Suprapubic skin (tissue), 4 donors: ENCODE measurements around the gene WDFY1. TPM values are rescaled to one million over a fixed set of nuclear protein-coding genes. Genes with fewer than 3 reads are reported as not detected.

Source experiments
- DNase-seq, 2 donors: peaks; one replicate each; pipeline ENCODE4 v3.0.0-alpha.2; 2019; ENCODE audit warnings: low spot score in 2 of 2
- H3K27ac ChIP-seq: fragments of 200-600 bp; sonication (generic); one replicate; pipeline ENCODE4 v1.5.1; 2019
- H3K27me3 ChIP-seq: fragments of 200-600 bp; sonication (generic); one replicate; pipeline ENCODE4 v1.5.1; 2019
- H3K36me3 ChIP-seq: fragments of 200-600 bp; sonication (generic); one replicate; pipeline ENCODE4 v1.5.1; 2019
- H3K4me1 ChIP-seq: fragments of 200-600 bp; sonication (generic); one replicate; pipeline ENCODE4 v1.5.1; 2019
- H3K4me3 ChIP-seq: fragments of 200-600 bp; sonication (generic); one replicate; pipeline ENCODE4 v1.5.1; 2019; ENCODE audit warnings: mild to moderate bottlenecking
- H3K9me3 ChIP-seq: fragments of 200-600 bp; sonication (generic); one replicate; pipeline ENCODE4 v1.5.1; 2019
- CTCF ChIP-seq, 2 donors: fragments of 200-600 bp in 1 of 2; fragments of 450-650 bp in 1 of 2; sonication (generic) in 1 of 2; IDR thresholded peaks; one replicate each; pipeline ENCODE4 v1.5.1; 2016 to 2019; ENCODE audit warnings: antibody characterized with exemption in 2 of 2, mild to moderate bottlenecking in 1 of 2, moderate library complexity in 1 of 2
- EP300 ChIP-seq: sonication (generic); formaldehyde crosslinking; IDR thresholded peaks from one replicate; pipeline ENCODE4 v1.6.1; 2017; ENCODE audit warnings: antibody characterized with exemption
- POLR2A ChIP-seq, 2 donors: fragments of 450-650 bp; IDR thresholded peaks; one replicate each; pipeline ENCODE4 v1.6.1; 2017; ENCODE audit warnings: antibody characterized with exemption in 2 of 2, mild to moderate bottlenecking in 2 of 2, moderate library complexity in 2 of 2
- POLR2AphosphoS5 ChIP-seq, 3 donors: sonication (generic); formaldehyde crosslinking; IDR thresholded peaks; one replicate each; pipeline ENCODE4 v1.6.1; 2017; ENCODE audit warnings: antibody characterized with exemption in 3 of 3
- WGBS: methylation state at CpG from one replicate; pipeline ENCODE4 v1.1.5; 2018; 5-methylcytosine and 5-hydroxymethylcytosine counted together
- total RNA-seq, 4 donors: library from RNA; depleted of rRNA; stranded (reverse); fragments of >200 nt; gene quantifications; one replicate each; pipeline ENCODE4 v1.1.0, GENCODE V29; 2016

Gene WDFY1
- total RNA-seq, 4 donors from 2014 or later: 20.2 to 39.8 (median 32.6) TPM

- TF ChIP-seq CTCF (IDR thresholded peaks at IDR 0.05) (no peak), POLR2AphosphoS5 (IDR thresholded peaks at IDR 0.05) (no peak), POLR2A (IDR thresholded peaks at IDR 0.05) (no peak), EP300 (no peak)
- Histone ChIP-seq H3K27ac (no peak overlapping the region), H3K4me3 (no peak overlapping the region), H3K9me3 (no peaks in the 10 kb centered on the region), H3K27me3 (no peaks in the 10 kb centered on the region), H3K36me3 (peaks cover 23% of the 10 kb centered on the region), H3K4me1 (peaks cover 5% of the 10 kb centered on the region)
- DNase-seq: no peak
- WGBS: 85% methylated on average over 7 of the region's 7 CpGs
These were observed 74.1 kb downstream of the WDFY1 start for GRCh38 chr2:223870840-223871611.

- H3K4me3 ChIP-seq: no peak overlapping the region
- no peak overlapping the region for H3K27ac ChIP-seq
- WGBS: 88% methylated on average over 3 of the region's 3 CpGs
- no peak for TF ChIP-seq CTCF (IDR thresholded peaks at IDR 0.05)
- TF ChIP-seq POLR2AphosphoS5 (IDR thresholded peaks at IDR 0.05): no peak
- TF ChIP-seq POLR2A (IDR thresholded peaks at IDR 0.05): no peak
- no peak for TF ChIP-seq EP300
- peaks cover 5% of the 10 kb centered on the region for H3K4me1 ChIP-seq
- H3K27me3 ChIP-seq: no peaks in the 10 kb centered on the region
- peaks cover 7% of the 10 kb centered on the region for H3K36me3 ChIP-seq
- no peaks in the 10 kb centered on the region for H3K9me3 ChIP-seq
- no peak for DNase-seq
These were observed 77.1 kb downstream of the WDFY1 start for GRCh38 chr2:223868005-223868404.

- TF ChIP-seq EP300 (no peak), POLR2A (IDR thresholded peaks at IDR 0.05) (no peak), CTCF (IDR thresholded peaks at IDR 0.05) (no peak), POLR2AphosphoS5 (IDR thresholded peaks at IDR 0.05) (no peak)
- Histone ChIP-seq H3K4me3 (no peak overlapping the region), H3K9me3 (no peaks in the 10 kb centered on the region), H3K27me3 (no peaks in the 10 kb centered on the region), H3K4me1 (no peaks in the 10 kb centered on the region), H3K36me3 (no peaks in the 10 kb centered on the region), H3K27ac (no peak overlapping the region)
- WGBS: 77% methylated on average over 2 of the region's 2 CpGs
- no peak for DNase-seq
These were observed 79.1 kb downstream of the WDFY1 start for GRCh38 chr2:223865907-223866508.

- 73% methylated on average over 4 of the region's 4 CpGs for WGBS
- no peak overlapping the region for H3K27ac ChIP-seq
These were observed 80.0 kb downstream of the WDFY1 start for GRCh38 chr2:223865124-223865523.

More at GRCh38 chr2:223865124-223865523, 80.0 kb downstream of the WDFY1 start:
- Histone ChIP-seq H3K9me3 (no peaks in the 10 kb centered on the region), H3K36me3 (no peaks in the 10 kb centered on the region), H3K27me3 (no peaks in the 10 kb centered on the region), H3K4me3 (no peak overlapping the region), H3K4me1 (no peaks in the 10 kb centered on the region)
- TF ChIP-seq EP300 (no peak), POLR2AphosphoS5 (IDR thresholded peaks at IDR 0.05) (no peak), POLR2A (IDR thresholded peaks at IDR 0.05) (no peak), CTCF (IDR thresholded peaks at IDR 0.05) (no peak)
- no peak for DNase-seq
